ENCODE results near the gene ZSWIM8.

DNA sequence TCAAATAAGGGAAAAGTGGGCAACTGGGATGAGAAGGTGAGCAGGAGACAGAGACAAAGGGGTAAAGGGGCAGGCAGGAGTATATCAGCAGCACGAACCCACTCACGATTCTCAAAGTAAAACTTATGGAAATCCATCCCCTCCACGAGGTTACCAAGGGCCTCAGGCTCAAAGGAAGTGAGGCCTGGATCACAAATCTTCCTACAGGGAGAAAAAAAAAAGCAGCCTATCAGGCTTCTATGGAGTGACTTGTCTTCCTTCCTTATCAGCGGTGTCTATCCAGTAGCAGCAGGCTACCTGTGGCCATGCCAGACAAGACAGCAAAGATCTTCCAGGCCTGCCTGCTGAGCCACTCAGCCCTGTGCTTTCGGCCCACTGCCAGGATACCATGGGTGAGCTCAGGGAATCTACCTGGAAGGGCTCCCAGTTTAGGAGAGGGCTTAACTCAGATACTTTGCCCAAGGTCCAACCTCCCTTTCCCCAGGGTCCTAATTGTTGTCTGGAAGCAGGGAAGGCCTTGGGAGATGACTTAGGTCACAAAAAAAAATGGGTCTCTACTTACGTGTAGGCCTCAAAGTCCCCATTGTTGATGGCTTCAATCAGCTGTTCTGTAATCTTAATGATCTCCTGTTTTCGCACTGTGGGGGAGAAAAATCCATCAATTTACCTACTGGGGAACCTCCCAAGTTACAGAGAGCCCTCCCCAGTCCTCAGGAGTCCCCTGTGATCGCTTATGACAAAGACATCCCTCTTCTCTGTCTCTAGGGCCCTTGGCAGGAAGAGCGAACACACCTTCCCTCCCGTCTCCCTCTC is 31.7 kb downstream of the ZSWIM8 start:
- TF ChIP-seq, protein P1, sequence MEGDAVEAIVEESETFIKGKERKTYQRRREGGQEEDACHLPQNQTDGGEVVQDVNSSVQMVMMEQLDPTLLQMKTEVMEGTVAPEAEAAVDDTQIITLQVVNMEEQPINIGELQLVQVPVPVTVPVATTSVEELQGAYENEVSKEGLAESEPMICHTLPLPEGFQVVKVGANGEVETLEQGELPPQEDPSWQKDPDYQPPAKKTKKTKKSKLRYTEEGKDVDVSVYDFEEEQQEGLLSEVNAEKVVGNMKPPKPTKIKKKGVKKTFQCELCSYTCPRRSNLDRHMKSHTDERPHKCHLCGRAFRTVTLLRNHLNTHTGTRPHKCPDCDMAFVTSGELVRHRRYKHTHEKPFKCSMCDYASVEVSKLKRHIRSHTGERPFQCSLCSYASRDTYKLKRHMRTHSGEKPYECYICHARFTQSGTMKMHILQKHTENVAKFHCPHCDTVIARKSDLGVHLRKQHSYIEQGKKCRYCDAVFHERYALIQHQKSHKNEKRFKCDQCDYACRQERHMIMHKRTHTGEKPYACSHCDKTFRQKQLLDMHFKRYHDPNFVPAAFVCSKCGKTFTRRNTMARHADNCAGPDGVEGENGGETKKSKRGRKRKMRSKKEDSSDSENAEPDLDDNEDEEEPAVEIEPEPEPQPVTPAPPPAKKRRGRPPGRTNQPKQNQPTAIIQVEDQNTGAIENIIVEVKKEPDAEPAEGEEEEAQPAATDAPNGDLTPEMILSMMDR (IDR thresholded peaks at IDR 0.05), result no peak
- TF ChIP-seq POLR2AphosphoS5 (IDR thresholded peaks at IDR 0.05), result no peak
- TF ChIP-seq POLR2A (IDR thresholded peaks at IDR 0.05), result no peak
- TF ChIP-seq EP300 (IDR thresholded peaks at IDR 0.05), result no peak
